Endothelial cell of umbilical vein (primary cell): Measurements from ENCODE around the gene DIP2B. TPM values are rescaled to one million over a fixed set of nuclear protein-coding genes. Genes with fewer than 3 reads are reported as not detected.

ENCODE experiments used
- BruUV-seq: library from RNA; stranded (reverse); fragments of 400-500 nt; replicated peaks from 2 replicates; lab custom pipeline; 2021; lab: Mats Ljungman, UMichigan
- CTCF ChIA-PET: fragments of 300-600, 350-600 bp; sonication (Branson Sonifier 250); formaldehyde crosslinking; loops from one replicate; lab custom pipeline; 2021; ENCODE audit warnings: antibody characterized with exemption, inconsistent platforms; lab: Charles Lee
- POLR2A ChIA-PET: fragments of 300-600, 350-600 bp; sonication (Branson Sonifier 250); formaldehyde crosslinking; loops from one replicate; lab custom pipeline; 2021; ENCODE audit warnings: antibody characterized with exemption, inconsistent platforms; lab: Charles Lee
- DNase-seq: peaks from one replicate; pipeline ENCODE4 v3.0.0-alpha.2; 2011; ENCODE audit warnings: low read depth, low spot score
- FAIRE-seq: peaks from 2 replicates; lab custom pipeline; 2011; peaks lifted over from hg19 to GRCh38; lab: Jason Lieb, UNC
- H2AFZ ChIP-seq: 2 replicates; pipeline ENCODE4 v1.6.0; 2012; ENCODE audit warnings: low read depth, low read length, control low read depth, inconsistent platforms
- H3K27ac ChIP-seq: 2 replicates; pipeline ENCODE4 v1.5.1; 2011; ENCODE audit warnings: low read depth, mild to moderate bottlenecking, control low read depth, low read length, moderate library complexity; ENCODE audit not compliant: insufficient read depth
- H3K27me3 ChIP-seq, 2 experiments: 2 replicates each; pipeline versions ENCODE4 v1.6.0 to v1.6.1; 2011; ENCODE audit warnings: low read length in 2 of 2, mixed read lengths in 1 of 2; ENCODE audit not compliant: control insufficient read depth in 2 of 2, insufficient read depth in 2 of 2
- H3K36me3 ChIP-seq, 2 experiments: 2 replicates in 1 of 2; 3 replicates in 1 of 2; pipeline ENCODE4 v1.5.1; 2011; ENCODE audit warnings: low read length in 2 of 2, mild to moderate bottlenecking in 1 of 2, moderate library complexity in 1 of 2; ENCODE audit not compliant: control insufficient read depth in 2 of 2, insufficient read depth in 2 of 2; ENCODE audit errors: extremely low read depth in 1 of 2
- H3K4me1 ChIP-seq: 3 replicates; pipeline ENCODE4 v1.5.1; 2011; ENCODE audit warnings: mild to moderate bottlenecking, low read length; ENCODE audit not compliant: control insufficient read depth, insufficient read depth; ENCODE audit errors: extremely low read depth
- H3K4me2 ChIP-seq: 2 replicates; pipeline ENCODE4 v1.6.1; 2011; ENCODE audit warnings: low read length, control low read depth, mixed read lengths; ENCODE audit not compliant: insufficient read depth
- H3K4me3 ChIP-seq, 3 experiments: fragments of 200-600 bp in 1 of 3; sonication (generic), shearing (Covaris generic) in 1 of 3; replicated peaks in 1 of 3; 2 replicates each; pipeline ENCODE4 v1.5.1; 2011 to 2016; ENCODE audit warnings: control low read depth in 3 of 3, low read length in 3 of 3, mild to moderate bottlenecking in 2 of 3, inconsistent platforms in 1 of 3, low read depth in 1 of 3, moderate library complexity in 1 of 3; ENCODE audit not compliant: insufficient read depth in 1 of 3
- H3K79me2 ChIP-seq: 2 replicates; pipeline ENCODE4 v1.6.0; 2012; ENCODE audit warnings: low read length, inconsistent platforms; ENCODE audit not compliant: control insufficient read depth, insufficient read depth
- H3K9ac ChIP-seq: replicated peaks from 2 replicates; pipeline ENCODE3; 2011; ENCODE audit warnings: low read length, control low read depth; ENCODE audit not compliant: insufficient read depth; ENCODE audit errors: extremely low read depth
- H3K9me1 ChIP-seq: replicated peaks from 3 replicates; pipeline ENCODE4 v1.6.0; 2011; ENCODE audit warnings: mild to moderate bottlenecking, low read length; ENCODE audit not compliant: control insufficient read depth, insufficient read depth; ENCODE audit errors: extremely low read depth
- H3K9me3 ChIP-seq: replicated peaks from 2 replicates; pipeline ENCODE4 v1.5.1; 2012; ENCODE audit warnings: low read length, inconsistent platforms; ENCODE audit not compliant: control insufficient read depth, insufficient read depth
- H4K20me1 ChIP-seq: replicated peaks from 2 replicates; pipeline ENCODE3; 2011; ENCODE audit warnings: mild to moderate bottlenecking, low read length; ENCODE audit not compliant: control insufficient read depth, insufficient read depth; ENCODE audit errors: extremely low read depth
- EZH2 ChIP-seq: IDR thresholded peaks from 2 replicates; pipeline ENCODE4 v1.6.1; 2012; ENCODE audit warnings: borderline replicate concordance, low read depth, mild to moderate bottlenecking, moderate library complexity, low read length, inconsistent platforms; ENCODE audit not compliant: severe bottlenecking
- FOS ChIP-seq: IDR thresholded peaks from 2 replicates; pipeline ENCODE4 v1.6.1; 2011; ENCODE audit warnings: mild to moderate bottlenecking, low read length, moderate library complexity, borderline replicate concordance; ENCODE audit not compliant: insufficient read depth
- GATA2 ChIP-seq: IDR thresholded peaks from 2 replicates; pipeline ENCODE4 v1.7.0; 2011; ENCODE audit warnings: low read depth, mild to moderate bottlenecking, moderate library complexity, mixed read lengths, low read length; ENCODE audit not compliant: insufficient read length, insufficient read depth
- JUN ChIP-seq: IDR thresholded peaks from 2 replicates; pipeline ENCODE4 v1.6.1; 2011; ENCODE audit warnings: borderline replicate concordance, low read depth; ENCODE audit not compliant: insufficient read length, insufficient read depth
- MYC ChIP-seq: IDR thresholded peaks from one replicate; pipeline ENCODE4 v1.6.1; 2011; ENCODE audit warnings: mild to moderate bottlenecking, low read depth, low read length
- POLR2A ChIP-seq: IDR thresholded peaks from 2 replicates; pipeline ENCODE4 v1.6.1; 2012; ENCODE audit warnings: low read depth, mild to moderate bottlenecking, control low read depth, low read length
- POLR2AphosphoS5 ChIP-seq: IDR thresholded peaks from 2 replicates; pipeline ENCODE4 v1.6.1; 2012; ENCODE audit warnings: low read depth, mild to moderate bottlenecking, control low read depth, low read length, moderate library complexity; ENCODE audit not compliant: insufficient read depth
- dilution Hi-C: fragments of 300-500 bp; cut with MboI; formaldehyde crosslinking; loops from one replicate; pipeline ENCODE4 v1.15.0; 2019; ENCODE audit warnings: low sequenced_read_pairs; ENCODE audit not compliant: extremely low pct_ligation_motif_present
- intact Hi-C: fragments of 100-400 bp; cut with micrococcal nuclease; formaldehyde crosslinking; loops from one replicate; pipeline ENCODE4 v1.10.0; 2022
- polyA plus RNA-seq, 4 experiments: library from polyadenylated mRNA; depleted of rRNA in 3 of 4; stranded (reverse) in 3 of 4; unstranded in 1 of 4; fragments of >200 nt; gene quantifications; 2 replicates each; pipeline versions ENCODE4 v1.2.1 to v1.2.3, GENCODE V29; 2011 to 2012; ENCODE audit warnings: missing spikeins in 1 of 4
- total RNA-seq: library from RNA; stranded (reverse); gene quantifications from 2 replicates; pipeline ENCODE4 v1.2.3, GENCODE V29; 2021
- TF ChIP-seq, protein P1 (sequence below): IDR thresholded peaks from 2 replicates; pipeline ENCODE4 v1.6.1; 2011; ENCODE audit not compliant: insufficient read depth, insufficient read length
- TF ChIP-seq, protein P2 (sequence below), 2 donors: IDR thresholded peaks; 1 replicate in 1 of 2; 2 replicates in 1 of 2; pipeline ENCODE4 v1.5.1; 2011; ENCODE audit warnings: low read length in 2 of 2, mild to moderate bottlenecking in 2 of 2, moderate library complexity in 2 of 2, control low read depth in 1 of 2, inconsistent platforms in 1 of 2, low read depth in 1 of 2; ENCODE audit not compliant: insufficient read depth in 1 of 2; ENCODE audit errors: extremely low read depth in 1 of 2

DIP2B gene
- total and polyA plus RNA-seq, 2 donors (not counting 3 experiments of a cell fraction or from before 2014, with no cell fraction given) = 14.5 to 28.0 TPM

DNA sequence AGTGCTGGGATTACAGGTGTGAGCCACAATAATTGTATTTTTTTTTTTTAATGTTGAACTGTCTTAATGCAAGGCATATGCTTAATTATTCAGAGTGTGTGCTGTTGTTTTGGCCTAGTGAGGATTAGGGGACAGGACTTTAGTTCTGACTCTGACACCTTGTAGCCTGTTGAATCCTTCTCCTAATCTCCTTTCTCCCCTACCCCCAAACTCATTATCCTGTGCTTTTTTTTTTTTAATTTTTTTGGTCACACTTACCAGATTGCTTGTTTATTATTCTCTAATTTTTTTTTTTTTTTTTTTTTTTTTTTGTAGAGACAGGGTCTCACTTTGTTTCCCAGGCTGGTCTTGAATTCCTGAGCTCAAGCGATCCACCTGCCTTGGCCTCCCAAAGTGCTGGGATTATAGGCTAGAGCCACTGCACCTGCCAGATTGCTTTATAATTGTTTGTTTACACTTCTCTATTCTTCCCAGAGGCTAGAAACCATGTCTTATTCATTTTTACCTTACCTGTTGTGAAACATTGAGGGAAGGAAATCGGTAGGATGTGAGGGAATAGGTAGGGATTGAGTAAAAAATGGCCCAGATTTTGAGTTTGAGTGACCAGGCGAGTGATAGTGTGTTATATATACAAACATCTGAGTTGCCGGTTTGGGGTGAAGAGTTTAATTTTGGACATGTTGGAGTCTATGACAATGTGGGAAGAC is 32.2 kb downstream of the DIP2B start:
- FAIRE-seq (no peak), DNase-seq (no peak)
- H3K4me3 ChIP-seq = no peak overlapping the region
- no peaks in the 10 kb centered on the region for H3K9me1 ChIP-seq
- H3K79me2 ChIP-seq = peaks cover 17% of the 10 kb centered on the region
- no peaks in the 10 kb centered on the region for H3K36me3 ChIP-seq
- H3K4me1 ChIP-seq = peaks cover 15% of the 10 kb centered on the region
- no peak overlapping the region for H2AFZ ChIP-seq
- ChIA-PET CTCF (interaction anchor here (0.6 to 1.3 kb wide), 5 partner anchors 13 to 100 kb away, joined by 3 to 4 read pairs (median 3); partner anchors contain the start of gene DIP2B), POLR2A (interaction anchor here (0.7 kb wide), 1 partner anchor 30 kb away, joined by 6 read pairs; no protein-coding TSS in a partner anchor)
- no peaks in the 10 kb centered on the region for H4K20me1 ChIP-seq
- H3K9ac ChIP-seq = no peak overlapping the region
- no peaks in the 10 kb centered on the region for H3K27me3 ChIP-seq
- no TSS peak for BruUV-seq
- H3K27ac ChIP-seq = no peak overlapping the region
- TF ChIP-seq GATA2 (no peak), JUN (no peak), POLR2A (no peak), FOS (no peak)
- TF ChIP-seq, protein P1, sequence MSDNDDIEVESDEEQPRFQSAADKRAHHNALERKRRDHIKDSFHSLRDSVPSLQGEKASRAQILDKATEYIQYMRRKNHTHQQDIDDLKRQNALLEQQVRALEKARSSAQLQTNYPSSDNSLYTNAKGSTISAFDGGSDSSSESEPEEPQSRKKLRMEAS = no peak
- intact Hi-C loops = no loop called here
- dilution Hi-C loops = no loop called here
- H3K4me2 ChIP-seq = no peak overlapping the region
- no peaks in the 10 kb centered on the region for H3K9me3 ChIP-seq

- DNase-seq = no peak
- TF ChIP-seq EZH2 = no peak
- no peak for TF ChIP-seq POLR2AphosphoS5
- no peak for TF ChIP-seq GATA2
- TF ChIP-seq, protein P1 = no peak
- TF ChIP-seq MYC = no peak
- TF ChIP-seq, protein P2, sequence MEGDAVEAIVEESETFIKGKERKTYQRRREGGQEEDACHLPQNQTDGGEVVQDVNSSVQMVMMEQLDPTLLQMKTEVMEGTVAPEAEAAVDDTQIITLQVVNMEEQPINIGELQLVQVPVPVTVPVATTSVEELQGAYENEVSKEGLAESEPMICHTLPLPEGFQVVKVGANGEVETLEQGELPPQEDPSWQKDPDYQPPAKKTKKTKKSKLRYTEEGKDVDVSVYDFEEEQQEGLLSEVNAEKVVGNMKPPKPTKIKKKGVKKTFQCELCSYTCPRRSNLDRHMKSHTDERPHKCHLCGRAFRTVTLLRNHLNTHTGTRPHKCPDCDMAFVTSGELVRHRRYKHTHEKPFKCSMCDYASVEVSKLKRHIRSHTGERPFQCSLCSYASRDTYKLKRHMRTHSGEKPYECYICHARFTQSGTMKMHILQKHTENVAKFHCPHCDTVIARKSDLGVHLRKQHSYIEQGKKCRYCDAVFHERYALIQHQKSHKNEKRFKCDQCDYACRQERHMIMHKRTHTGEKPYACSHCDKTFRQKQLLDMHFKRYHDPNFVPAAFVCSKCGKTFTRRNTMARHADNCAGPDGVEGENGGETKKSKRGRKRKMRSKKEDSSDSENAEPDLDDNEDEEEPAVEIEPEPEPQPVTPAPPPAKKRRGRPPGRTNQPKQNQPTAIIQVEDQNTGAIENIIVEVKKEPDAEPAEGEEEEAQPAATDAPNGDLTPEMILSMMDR (IDR thresholded peaks at IDR 0.05; ENCODE audit: extremely low read depth in 1 of 2, insufficient read depth in 1 of 2, low read depth in 1 of 2, low read length in 2 of 2) = no peak
- no peak for TF ChIP-seq POLR2A
- TF ChIP-seq FOS = no peak
- TF ChIP-seq JUN = no peak
- Histone ChIP-seq H3K27ac (no peak overlapping the region), H3K9me1 (no peaks in the 10 kb centered on the region), H3K9me3 (no peaks in the 10 kb centered on the region), H3K9ac (no peak overlapping the region), H4K20me1 (no peaks in the 10 kb centered on the region), H3K36me3 (no peaks in the 10 kb centered on the region), H3K4me1 (peaks cover 9% of the 10 kb centered on the region), H3K4me3 (no peak overlapping the region), H3K4me2 (no peak overlapping the region), H2AFZ (no peak overlapping the region), H3K79me2 (peaks cover 17% of the 10 kb centered on the region), H3K27me3 (no peaks in the 10 kb centered on the region)
- dilution Hi-C loops = no loop called here
- FAIRE-seq = no peak
- intact Hi-C loops = no loop called here
- POLR2A ChIA-PET = interaction anchor here (0.7 kb wide), 1 partner anchor 30 kb away, joined by 6 read pairs; no protein-coding TSS in a partner anchor
- BruUV-seq = no TSS peak
- CTCF ChIA-PET = interaction anchor here (0.6 to 1.5 kb wide), 11 partner anchors 12 to 101 kb away, joined by 3 to 6 read pairs (median 3); partner anchors contain the start of gene DIP2B
Measured at GRCh38 chr12:50537538-50537919, 32.7 kb downstream of the DIP2B start.
